GM23338 (cell line): Measurements from ENCODE around the gene RNF43.

ENCODE experiments used
- CREB1 ChIP-seq: fragments of 250-450 bp; sonication (Bioruptor Pico); IDR thresholded peaks from 2 replicates; pipeline ENCODE4 v1.5.0; 2020; ENCODE audit warnings: low read depth, mild to moderate bottlenecking, moderate library complexity
- EZH2 ChIP-seq: fragments of 200-600 bp; sonication (generic); IDR thresholded peaks from one replicate; pipeline ENCODE4 v1.8.0; 2017; ENCODE audit warnings: antibody characterized with exemption, mild to moderate bottlenecking, low read depth; ENCODE audit not compliant: unreplicated experiment
- EZH2phosphoT487 ChIP-seq: fragments of 200-600 bp; sonication (generic); IDR thresholded peaks from one replicate; pipeline ENCODE4 v1.8.1; 2018; ENCODE audit warnings: antibody characterized with exemption; ENCODE audit not compliant: unreplicated experiment
- JUNB ChIP-seq: IDR thresholded peaks from one replicate; pipeline ENCODE4 v1.6.1; 2016; ENCODE audit warnings: antibody characterized with exemption; ENCODE audit not compliant: unreplicated experiment
- NANOG ChIP-seq: IDR thresholded peaks from 2 replicates; pipeline ENCODE4 v1.6.1; 2016; ENCODE audit warnings: antibody characterized with exemption, borderline replicate concordance
- POLR2AphosphoS5 ChIP-seq: IDR thresholded peaks from 2 replicates; pipeline ENCODE4 v1.6.1; 2016; ENCODE audit warnings: antibody characterized with exemption, low read depth
- REST ChIP-seq: IDR thresholded peaks from one replicate; pipeline ENCODE4 v1.6.1; 2018; ENCODE audit warnings: antibody characterized with exemption; ENCODE audit not compliant: unreplicated experiment
- STAT1 ChIP-seq: IDR thresholded peaks from one replicate; pipeline ENCODE4 v1.6.1; 2016; ENCODE audit warnings: antibody characterized with exemption; ENCODE audit not compliant: unreplicated experiment
- ZNF114 ChIP-seq: fragments of 250-450 bp; sonication (Bioruptor Pico); IDR thresholded peaks from 2 replicates; pipeline ENCODE4 v1.5.0; 2020; ENCODE audit warnings: mild to moderate bottlenecking, moderate library complexity
- ZNF331 ChIP-seq: fragments of 250-450 bp; sonication (Bioruptor Pico); IDR thresholded peaks from 2 replicates; pipeline ENCODE4 v1.5.0; 2020; ENCODE audit warnings: low read depth, mild to moderate bottlenecking, moderate library complexity
- TF ChIP-seq, protein P1 (sequence below), 2 experiments: fragments of 200-600 bp in 1 of 2; sonication (generic) in 1 of 2; conservative IDR thresholded peaks; 2 replicates each; pipeline versions ENCODE4 v1.5.1 to v1.6.1; 2016 to 2017; ENCODE audit warnings: antibody characterized with exemption in 2 of 2, low read depth in 2 of 2, mild to moderate bottlenecking in 2 of 2, moderate library complexity in 1 of 2
- TF ChIP-seq, protein P2 (sequence below): fragments of 250-450 bp; sonication (Bioruptor Pico); IDR thresholded peaks from 2 replicates; pipeline ENCODE4 v1.5.0; 2020; ENCODE audit warnings: mild to moderate bottlenecking, moderate library complexity

- TF ChIP-seq EZH2 (no peak), ZNF114 (CRISPR knock-in tag) (no peak), REST (no peak), EZH2phosphoT487 (no peak), POLR2AphosphoS5 (no peak), CREB1 (CRISPR knock-in tag) (no peak), JUNB (no peak), ZNF331 (CRISPR knock-in tag) (no peak), NANOG (no peak), STAT1 (no peak)
- TF ChIP-seq, protein P1, sequence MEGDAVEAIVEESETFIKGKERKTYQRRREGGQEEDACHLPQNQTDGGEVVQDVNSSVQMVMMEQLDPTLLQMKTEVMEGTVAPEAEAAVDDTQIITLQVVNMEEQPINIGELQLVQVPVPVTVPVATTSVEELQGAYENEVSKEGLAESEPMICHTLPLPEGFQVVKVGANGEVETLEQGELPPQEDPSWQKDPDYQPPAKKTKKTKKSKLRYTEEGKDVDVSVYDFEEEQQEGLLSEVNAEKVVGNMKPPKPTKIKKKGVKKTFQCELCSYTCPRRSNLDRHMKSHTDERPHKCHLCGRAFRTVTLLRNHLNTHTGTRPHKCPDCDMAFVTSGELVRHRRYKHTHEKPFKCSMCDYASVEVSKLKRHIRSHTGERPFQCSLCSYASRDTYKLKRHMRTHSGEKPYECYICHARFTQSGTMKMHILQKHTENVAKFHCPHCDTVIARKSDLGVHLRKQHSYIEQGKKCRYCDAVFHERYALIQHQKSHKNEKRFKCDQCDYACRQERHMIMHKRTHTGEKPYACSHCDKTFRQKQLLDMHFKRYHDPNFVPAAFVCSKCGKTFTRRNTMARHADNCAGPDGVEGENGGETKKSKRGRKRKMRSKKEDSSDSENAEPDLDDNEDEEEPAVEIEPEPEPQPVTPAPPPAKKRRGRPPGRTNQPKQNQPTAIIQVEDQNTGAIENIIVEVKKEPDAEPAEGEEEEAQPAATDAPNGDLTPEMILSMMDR (conservative IDR thresholded peaks at IDR 0.05; ENCODE audit: low read depth in 2 of 2) = no peak
- TF ChIP-seq, protein P2, sequence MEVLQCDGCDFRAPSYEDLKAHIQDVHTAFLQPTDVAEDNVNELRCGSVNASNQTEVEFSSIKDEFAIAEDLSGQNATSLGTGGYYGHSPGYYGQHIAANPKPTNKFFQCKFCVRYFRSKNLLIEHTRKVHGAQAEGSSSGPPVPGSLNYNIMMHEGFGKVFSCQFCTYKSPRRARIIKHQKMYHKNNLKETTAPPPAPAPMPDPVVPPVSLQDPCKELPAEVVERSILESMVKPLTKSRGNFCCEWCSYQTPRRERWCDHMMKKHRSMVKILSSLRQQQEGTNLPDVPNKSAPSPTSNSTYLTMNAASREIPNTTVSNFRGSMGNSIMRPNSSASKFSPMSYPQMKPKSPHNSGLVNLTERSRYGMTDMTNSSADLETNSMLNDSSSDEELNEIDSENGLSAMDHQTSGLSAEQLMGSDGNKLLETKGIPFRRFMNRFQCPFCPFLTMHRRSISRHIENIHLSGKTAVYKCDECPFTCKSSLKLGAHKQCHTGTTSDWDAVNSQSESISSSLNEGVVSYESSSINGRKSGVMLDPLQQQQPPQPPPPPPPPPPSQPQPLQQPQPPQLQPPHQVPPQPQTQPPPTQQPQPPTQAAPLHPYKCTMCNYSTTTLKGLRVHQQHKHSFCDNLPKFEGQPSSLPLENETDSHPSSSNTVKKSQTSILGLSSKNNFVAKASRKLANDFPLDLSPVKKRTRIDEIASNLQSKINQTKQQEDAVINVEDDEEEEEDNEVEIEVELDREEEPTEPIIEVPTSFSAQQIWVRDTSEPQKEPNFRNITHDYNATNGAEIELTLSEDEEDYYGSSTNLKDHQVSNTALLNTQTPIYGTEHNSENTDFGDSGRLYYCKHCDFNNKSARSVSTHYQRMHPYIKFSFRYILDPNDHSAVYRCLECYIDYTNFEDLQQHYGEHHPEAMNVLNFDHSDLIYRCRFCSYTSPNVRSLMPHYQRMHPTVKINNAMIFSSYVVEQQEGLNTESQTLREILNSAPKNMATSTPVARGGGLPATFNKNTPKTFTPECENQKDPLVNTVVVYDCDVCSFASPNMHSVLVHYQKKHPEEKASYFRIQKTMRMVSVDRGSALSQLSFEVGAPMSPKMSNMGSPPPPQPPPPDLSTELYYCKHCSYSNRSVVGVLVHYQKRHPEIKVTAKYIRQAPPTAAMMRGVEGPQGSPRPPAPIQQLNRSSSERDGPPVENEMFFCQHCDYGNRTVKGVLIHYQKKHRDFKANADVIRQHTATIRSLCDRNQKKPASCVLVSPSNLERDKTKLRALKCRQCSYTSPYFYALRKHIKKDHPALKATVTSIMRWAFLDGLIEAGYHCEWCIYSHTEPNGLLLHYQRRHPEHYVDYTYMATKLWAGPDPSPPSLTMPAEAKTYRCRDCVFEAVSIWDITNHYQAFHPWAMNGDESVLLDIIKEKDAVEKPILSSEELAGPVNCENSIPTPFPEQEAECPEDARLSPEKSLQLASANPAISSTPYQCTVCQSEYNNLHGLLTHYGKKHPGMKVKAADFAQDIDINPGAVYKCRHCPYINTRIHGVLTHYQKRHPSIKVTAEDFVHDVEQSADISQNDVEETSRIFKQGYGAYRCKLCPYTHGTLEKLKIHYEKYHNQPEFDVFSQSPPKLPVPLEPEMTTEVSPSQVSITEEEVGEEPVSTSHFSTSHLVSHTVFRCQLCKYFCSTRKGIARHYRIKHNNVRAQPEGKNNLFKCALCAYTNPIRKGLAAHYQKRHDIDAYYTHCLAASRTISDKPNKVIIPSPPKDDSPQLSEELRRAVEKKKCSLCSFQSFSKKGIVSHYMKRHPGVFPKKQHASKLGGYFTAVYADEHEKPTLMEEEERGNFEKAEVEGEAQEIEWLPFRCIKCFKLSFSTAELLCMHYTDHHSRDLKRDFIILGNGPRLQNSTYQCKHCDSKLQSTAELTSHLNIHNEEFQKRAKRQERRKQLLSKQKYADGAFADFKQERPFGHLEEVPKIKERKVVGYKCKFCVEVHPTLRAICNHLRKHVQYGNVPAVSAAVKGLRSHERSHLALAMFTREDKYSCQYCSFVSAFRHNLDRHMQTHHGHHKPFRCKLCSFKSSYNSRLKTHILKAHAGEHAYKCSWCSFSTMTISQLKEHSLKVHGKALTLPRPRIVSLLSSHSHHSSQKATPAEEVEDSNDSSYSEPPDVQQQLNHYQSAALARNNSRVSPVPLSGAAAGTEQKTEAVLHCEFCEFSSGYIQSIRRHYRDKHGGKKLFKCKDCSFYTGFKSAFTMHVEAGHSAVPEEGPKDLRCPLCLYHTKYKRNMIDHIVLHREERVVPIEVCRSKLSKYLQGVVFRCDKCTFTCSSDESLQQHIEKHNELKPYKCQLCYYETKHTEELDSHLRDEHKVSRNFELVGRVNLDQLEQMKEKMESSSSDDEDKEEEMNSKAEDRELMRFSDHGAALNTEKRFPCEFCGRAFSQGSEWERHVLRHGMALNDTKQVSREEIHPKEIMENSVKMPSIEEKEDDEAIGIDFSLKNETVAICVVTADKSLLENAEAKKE = no peak
Measured at GRCh38 chr17:58385359-58385899, 31.9 kb downstream of the RNF43 start.
